ENCODE data around the gene TRIM10. TPM values are rescaled to one million over a fixed set of nuclear protein-coding genes. Genes with fewer than 3 reads are reported as not detected.
A peak's percentile ranks its signal among the peaks of the same experiment; 100 is the strongest.

TRIM10 gene
- polyA plus RNA-seq, 3 donors: not detected

GRCh38 chr6:30103872-30104179 lies 57.2 kb downstream of the TRIM10 start:
- Mint-ChIP-seq H3K36me3 (peaks cover 12 to 14% of the 10 kb centered on the region in 2 donors), H3K27me3 (ENCODE audit: low read depth in 3 of 3) (peaks cover 56 to 76% (median 63%) of the 10 kb centered on the region in 3 donors), H3K4me3 (peak overlapping the region; percentile 81 to 97), H3K27ac (peak overlapping the region in 1 of 7 donors; percentile 47), H3K9me3 (peaks cover 0 to 28% (median 15%) of the 10 kb centered on the region in 7 donors), H3K4me1 (peaks cover 48% of the 10 kb centered on the region)
- Histone ChIP-seq H3K4me3 (replicated peaks in 1 of 3; ENCODE audit: low read depth in 2 of 3, low read length in 3 of 3) (peak overlapping the region in 1 of 3 experiments; percentile 77), H3K9me3 (replicated peaks in 1 of 2; ENCODE audit: control insufficient read depth in 1 of 2, insufficient read depth in 1 of 2, low read length in 2 of 2) (peaks cover 0 to 7% of the 10 kb centered on the region in 2 donors), H3K27ac (ENCODE audit: low read depth in 1 of 2, low read length in 2 of 2) (no peak overlapping the region), H2AFZ (ENCODE audit: insufficient read depth, low read depth, low read length, poor library complexity, severe bottlenecking) (peak overlapping the region; percentile 93), H3K36me3 (replicated peaks in 1 of 2; ENCODE audit: control insufficient read depth in 1 of 2, insufficient read depth in 2 of 2, low read length in 2 of 2) (no peaks in the 10 kb centered on the region), H3K4me2 (replicated peaks; ENCODE audit: extremely low read depth, low read length, poor library complexity, severe bottlenecking) (peak overlapping the region; percentile 83), H3K27me3 (ENCODE audit: control insufficient read depth in 2 of 2, insufficient read depth in 2 of 2, low read length in 2 of 2) (peaks cover 43 to 63% of the 10 kb centered on the region in 2 donors), H3K4me1 (ENCODE audit: control insufficient read depth in 1 of 2, insufficient read depth in 2 of 2, low read length in 2 of 2) (peaks cover 34 to 38% of the 10 kb centered on the region in 2 donors), H3K79me2 (ENCODE audit: insufficient read depth, low read length) (no peaks in the 10 kb centered on the region), H3K9ac (ENCODE audit: insufficient read depth, low read length, poor library complexity, severe bottlenecking) (no peak overlapping the region), H4K20me1 (ENCODE audit: insufficient read depth, low read length) (no peaks in the 10 kb centered on the region)
- no peak for TF ChIP-seq CTCF (IDR thresholded peaks at IDR 0.05)
- WGBS (ENCODE audit: insufficient coverage): no CpG with 5 or more reads among the region's 3 CpGs
- intact Hi-C loops (cut with micrococcal nuclease): loop anchor here (2.0 to 5.0 kb wide), 4 partner anchors 25 to 293 kb away; partner anchors contain the start of gene PPP1R11 (in 1 of the 2)
- no peak for DNase-seq

- Histone ChIP-seq H3K9me3 (replicated peaks in 1 of 2; ENCODE audit: control insufficient read depth in 1 of 2, insufficient read depth in 1 of 2, low read length in 2 of 2) (peaks cover 0 to 7% of the 10 kb centered on the region in 2 donors), H3K9ac (ENCODE audit: insufficient read depth, low read length, poor library complexity, severe bottlenecking) (no peak overlapping the region), H2AFZ (ENCODE audit: insufficient read depth, low read depth, low read length, poor library complexity, severe bottlenecking) (peak overlapping the region; percentile 93), H3K79me2 (ENCODE audit: insufficient read depth, low read length) (no peaks in the 10 kb centered on the region), H3K27me3 (ENCODE audit: control insufficient read depth in 2 of 2, insufficient read depth in 2 of 2, low read length in 2 of 2) (peaks cover 48 to 68% of the 10 kb centered on the region in 2 donors), H3K4me1 (ENCODE audit: control insufficient read depth in 1 of 2, insufficient read depth in 2 of 2, low read length in 2 of 2) (peaks cover 34 to 38% of the 10 kb centered on the region in 2 donors), H4K20me1 (ENCODE audit: insufficient read depth, low read length) (no peaks in the 10 kb centered on the region), H3K4me2 (replicated peaks; ENCODE audit: extremely low read depth, low read length, poor library complexity, severe bottlenecking) (peak overlapping the region; percentile 83), H3K27ac (ENCODE audit: low read depth in 1 of 2, low read length in 2 of 2) (no peak overlapping the region), H3K36me3 (replicated peaks in 1 of 2; ENCODE audit: control insufficient read depth in 1 of 2, insufficient read depth in 2 of 2, low read length in 2 of 2) (no peaks in the 10 kb centered on the region), H3K4me3 (replicated peaks in 1 of 3; ENCODE audit: low read depth in 2 of 3, low read length in 3 of 3) (peak overlapping the region; percentile 2 to 77 (median 12))
- Mint-ChIP-seq H3K27ac (peak overlapping the region in 5 of 7 donors; percentile 49 to 78 (median 61)), H3K4me3 (peak overlapping the region; percentile 81 to 97), H3K36me3 (peaks cover 12 to 14% of the 10 kb centered on the region in 2 donors), H3K4me1 (peaks cover 43% of the 10 kb centered on the region), H3K9me3 (peaks cover 0 to 28% (median 12%) of the 10 kb centered on the region in 7 donors), H3K27me3 (ENCODE audit: low read depth in 3 of 3) (peaks cover 59 to 77% (median 64%) of the 10 kb centered on the region in 3 donors)
- WGBS (ENCODE audit: insufficient coverage): 3% methylated on average over 30 of the region's 36 CpGs
- DNase-seq: peak; percentile 66 to 81 (median 79)
- intact Hi-C loops (cut with micrococcal nuclease): loop anchor here (2.0 to 5.0 kb wide), 4 partner anchors 26 to 294 kb away; partner anchors contain the start of gene PPP1R11 (in 1 of the 2)
- peak; percentile 86 for TF ChIP-seq CTCF (IDR thresholded peaks at IDR 0.05)
Observed at GRCh38 chr6:30102970-30103871, 57.8 kb downstream of the TRIM10 start.
